ENCODE measurements around the gene LRBA. TPM values are rescaled to one million over a fixed set of nuclear protein-coding genes. Genes with fewer than 3 reads are reported as not detected.
A peak's percentile ranks its signal among the peaks of the same experiment; 100 is the strongest.
"Not testable (repeated sequence)": the region's sequence is repeated elsewhere in the genome, so short reads cannot be mapped to it uniquely, and the experiment has no call there.

LRBA gene
- total RNA-seq, 1 experiment from 2014 or later, result 77.4 TPM

DNA sequence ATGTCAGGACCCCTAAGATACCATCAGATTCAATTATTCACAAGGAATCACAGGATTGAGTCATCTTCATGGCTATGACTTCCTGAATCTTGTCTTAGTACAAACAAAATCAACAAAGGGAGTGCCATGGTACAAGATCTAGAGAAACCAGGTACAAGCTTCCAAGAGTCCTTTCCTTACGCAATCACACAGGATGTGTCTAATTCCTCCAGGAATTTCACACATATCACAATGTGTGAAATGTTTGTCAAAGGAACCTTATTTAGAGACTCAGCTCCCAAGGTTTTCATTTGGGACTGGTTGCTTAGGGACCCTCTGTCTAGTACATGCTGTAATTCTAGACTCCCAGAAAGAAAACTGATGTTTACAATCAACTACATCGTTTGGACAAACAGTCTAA is 350.1 kb downstream of the LRBA start:
- Histone ChIP-seq H3K9me2 (ENCODE audit: insufficient read depth) (no peaks in the 10 kb centered on the region), H3K27me3 (ENCODE audit: insufficient read depth, low read depth) (no peaks in the 10 kb centered on the region), H3F3A (ENCODE audit: insufficient read depth, low read depth) (peaks cover 16% of the 10 kb centered on the region), H3K4me1 (replicated peaks; ENCODE audit: insufficient read depth) (peaks cover 18% of the 10 kb centered on the region), H3K9me3 (ENCODE audit: insufficient read depth, low read depth) (no peaks in the 10 kb centered on the region), H3K79me2 (ENCODE audit: low read depth) (no peaks in the 10 kb centered on the region), H3K27ac (peak overlapping the region; percentile 61), H4K20me1 (ENCODE audit: insufficient read depth) (no peaks in the 10 kb centered on the region), H3K36me3 (ENCODE audit: low read depth) (no peaks in the 10 kb centered on the region), H3K4me2 (peak overlapping the region; percentile 18; the same call in 1 of the 2 replicates), H3K4me3 (no peak overlapping the region), H2AFZ (no peak overlapping the region)
- intact Hi-C loops (cut with micrococcal nuclease; ENCODE audit: unreplicated experiment), result no loop called here
- no peak for TF ChIP-seq EZH2 (IDR thresholded peaks at IDR 0.05; ENCODE audit: low read depth)
- TF ChIP-seq, protein P1, sequence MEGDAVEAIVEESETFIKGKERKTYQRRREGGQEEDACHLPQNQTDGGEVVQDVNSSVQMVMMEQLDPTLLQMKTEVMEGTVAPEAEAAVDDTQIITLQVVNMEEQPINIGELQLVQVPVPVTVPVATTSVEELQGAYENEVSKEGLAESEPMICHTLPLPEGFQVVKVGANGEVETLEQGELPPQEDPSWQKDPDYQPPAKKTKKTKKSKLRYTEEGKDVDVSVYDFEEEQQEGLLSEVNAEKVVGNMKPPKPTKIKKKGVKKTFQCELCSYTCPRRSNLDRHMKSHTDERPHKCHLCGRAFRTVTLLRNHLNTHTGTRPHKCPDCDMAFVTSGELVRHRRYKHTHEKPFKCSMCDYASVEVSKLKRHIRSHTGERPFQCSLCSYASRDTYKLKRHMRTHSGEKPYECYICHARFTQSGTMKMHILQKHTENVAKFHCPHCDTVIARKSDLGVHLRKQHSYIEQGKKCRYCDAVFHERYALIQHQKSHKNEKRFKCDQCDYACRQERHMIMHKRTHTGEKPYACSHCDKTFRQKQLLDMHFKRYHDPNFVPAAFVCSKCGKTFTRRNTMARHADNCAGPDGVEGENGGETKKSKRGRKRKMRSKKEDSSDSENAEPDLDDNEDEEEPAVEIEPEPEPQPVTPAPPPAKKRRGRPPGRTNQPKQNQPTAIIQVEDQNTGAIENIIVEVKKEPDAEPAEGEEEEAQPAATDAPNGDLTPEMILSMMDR (conservative IDR thresholded peaks at IDR 0.05), result no peak
- CTCF ChIA-PET, result no interaction called here
- peak; percentile 17 to 81 for DNase-seq
- POLR2A ChIA-PET (ENCODE audit: unreplicated experiment), result no interaction called here
- BruUV-seq (replicated peaks), result no TSS peak

DNA sequence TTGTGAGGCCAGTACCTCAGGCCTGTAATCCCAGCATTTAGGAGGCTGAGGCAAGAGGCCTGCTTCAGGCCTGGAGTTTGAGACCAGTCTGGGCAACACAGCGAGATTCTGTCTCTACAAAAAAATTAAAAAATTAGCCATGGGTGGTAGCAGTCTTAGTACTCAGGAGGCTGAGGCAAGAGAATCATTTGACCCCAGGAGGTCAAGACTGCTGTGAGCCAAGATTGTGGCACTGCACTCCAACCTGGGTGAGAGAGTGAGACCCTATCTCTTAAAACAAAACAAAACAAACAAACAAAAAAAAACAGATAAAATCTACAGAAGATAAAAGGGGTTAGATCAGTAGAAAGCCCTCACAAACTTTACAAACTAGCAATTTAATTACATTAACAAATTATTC is 352.4 kb downstream of the LRBA start:
- TF ChIP-seq, protein P1 (conservative IDR thresholded peaks at IDR 0.05), result no peak
- no peak for TF ChIP-seq EZH2 (IDR thresholded peaks at IDR 0.05; ENCODE audit: low read depth)
- Histone ChIP-seq H3K9me3 (ENCODE audit: insufficient read depth, low read depth) (no peaks in the 10 kb centered on the region), H3K36me3 (ENCODE audit: low read depth) (no peaks in the 10 kb centered on the region), H3K4me3 (no peak overlapping the region), H3K4me1 (replicated peaks; ENCODE audit: insufficient read depth) (peaks cover 18% of the 10 kb centered on the region), H3K4me2 (no peak overlapping the region), H2AFZ (no peak overlapping the region), H4K20me1 (ENCODE audit: insufficient read depth) (no peaks in the 10 kb centered on the region), H3K27ac (no peak overlapping the region), H3K27me3 (ENCODE audit: insufficient read depth, low read depth) (no peaks in the 10 kb centered on the region), H3K79me2 (ENCODE audit: low read depth) (no peaks in the 10 kb centered on the region), H3K9me2 (ENCODE audit: insufficient read depth) (no peaks in the 10 kb centered on the region), H3F3A (ENCODE audit: insufficient read depth, low read depth) (peaks cover 16% of the 10 kb centered on the region)
- ChIA-PET CTCF (no interaction called here), POLR2A (ENCODE audit: unreplicated experiment) (no interaction called here)
- intact Hi-C loops (cut with micrococcal nuclease; ENCODE audit: unreplicated experiment), result no loop called here
- no TSS peak for BruUV-seq (replicated peaks)
- no peak for DNase-seq

DNA sequence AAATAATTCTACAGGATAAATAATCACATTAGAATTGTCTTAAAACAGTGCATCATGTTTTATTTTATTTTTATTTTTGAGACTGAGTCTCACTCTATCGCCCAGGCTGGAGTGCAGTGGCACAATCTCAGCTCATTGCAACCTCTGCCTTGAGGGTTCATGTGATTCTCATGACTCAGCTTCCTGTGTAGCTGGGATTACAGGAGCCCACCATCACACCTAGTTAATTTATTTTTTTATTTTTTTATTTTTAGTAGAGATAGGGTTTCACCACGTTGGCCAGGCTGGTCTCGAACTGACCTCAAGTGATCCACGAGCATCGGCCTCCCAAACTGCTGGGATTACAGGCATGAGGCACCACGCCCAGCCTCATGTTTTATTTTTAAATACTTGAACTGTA is 353.5 kb downstream of the LRBA start:
- intact Hi-C loops (cut with micrococcal nuclease; ENCODE audit: unreplicated experiment); DNase-seq: not testable (repeated sequence)

DNA sequence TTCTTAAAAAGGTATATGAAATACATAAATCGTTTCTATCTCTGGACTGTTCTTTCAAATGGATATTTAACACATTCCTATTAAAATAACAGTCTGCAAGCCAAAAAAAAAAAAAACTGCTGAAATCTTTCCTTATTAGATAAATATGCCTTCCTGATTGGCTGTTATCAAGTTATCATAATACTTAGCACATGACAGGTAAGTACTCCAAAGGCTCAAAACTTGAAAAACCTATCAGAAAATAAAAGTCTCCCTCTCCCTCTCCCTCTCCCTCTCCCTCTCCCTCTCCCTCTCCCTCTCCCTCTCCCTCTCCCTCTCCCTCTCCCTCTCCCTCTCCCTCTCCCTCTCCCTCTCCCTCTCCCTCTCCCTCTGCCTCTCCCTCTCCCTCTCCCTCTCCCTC is 356.8 kb downstream of the LRBA start:
- not testable (repeated sequence) for BruUV-seq (replicated peaks)

More for the DNA sequence above, 353.5 kb downstream of the LRBA start:
- Histone ChIP-seq H3F3A (ENCODE audit: insufficient read depth, low read depth) (peaks cover 16% of the 10 kb centered on the region), H3K4me1 (replicated peaks; ENCODE audit: insufficient read depth) (peaks cover 18% of the 10 kb centered on the region)
- H2AFZ ChIP-seq; H3K9me2 ChIP-seq (ENCODE audit: insufficient read depth); POLR2A ChIA-PET (ENCODE audit: unreplicated experiment); H3K27me3 ChIP-seq (ENCODE audit: insufficient read depth, low read depth); CTCF ChIA-PET; BruUV-seq (replicated peaks); H3K36me3 ChIP-seq (ENCODE audit: low read depth); H3K27ac ChIP-seq; H3K9me3 ChIP-seq (ENCODE audit: insufficient read depth, low read depth); H3K4me2 ChIP-seq; H3K4me3 ChIP-seq; H4K20me1 ChIP-seq (ENCODE audit: insufficient read depth); H3K79me2 ChIP-seq (ENCODE audit: low read depth): not testable (repeated sequence)

More for the DNA sequence above, 356.8 kb downstream of the LRBA start:
- H3K27ac ChIP-seq; H2AFZ ChIP-seq; DNase-seq; H3K4me2 ChIP-seq; H3K4me3 ChIP-seq; H3F3A ChIP-seq (ENCODE audit: insufficient read depth, low read depth); H3K27me3 ChIP-seq (ENCODE audit: insufficient read depth, low read depth); H3K36me3 ChIP-seq (ENCODE audit: low read depth); H3K4me1 ChIP-seq (replicated peaks; ENCODE audit: insufficient read depth); intact Hi-C loops (cut with micrococcal nuclease; ENCODE audit: unreplicated experiment); H3K9me2 ChIP-seq (ENCODE audit: insufficient read depth); CTCF ChIA-PET; POLR2A ChIA-PET (ENCODE audit: unreplicated experiment); H3K79me2 ChIP-seq (ENCODE audit: low read depth); H4K20me1 ChIP-seq (ENCODE audit: insufficient read depth); H3K9me3 ChIP-seq (ENCODE audit: insufficient read depth, low read depth): not testable (repeated sequence)

Data from PC-9 (cell line).